HepG2 (cell line): ENCODE data around the gene MITF. TPM values are rescaled to one million over a fixed set of nuclear protein-coding genes. Genes with fewer than 3 reads are reported as not detected.

Source experiments
- ATAC-seq: fragments of 200-7000 bp; cut with Tn5 transposase; 3 replicates; pipeline ENCODE4 v1.9.1; 2020; ENCODE audit warnings: mild to moderate bottlenecking, moderate library complexity
- BruUV-seq: library from RNA; stranded (reverse); fragments of 400-500 nt; replicated peaks from 2 replicates; lab custom pipeline; 2021; lab: Mats Ljungman, UMichigan
- CTCF ChIA-PET: fragments of 300-600 bp; formaldehyde crosslinking; extraction: SDS; loops from one replicate; lab custom pipeline; 2021; ENCODE audit warnings: low total read pairs, inconsistent platforms, low intra/inter-chr PET ratio; lab: Yijun Ruan, JAX
- POLR2A ChIA-PET: fragments of 350-600 bp; sonication (Branson Sonifier 250); formaldehyde crosslinking; loops from one replicate; lab custom pipeline; 2020; ENCODE audit warnings: antibody characterized with exemption, inconsistent platforms; lab: Yijun Ruan, JAX
- DNase-seq: peaks from one replicate; pipeline ENCODE4 v3.0.0-alpha.2; 2015; ENCODE audit warnings: low spot score
- FAIRE-seq: peaks from 3 replicates; lab custom pipeline; 2011; peaks lifted over from hg19 to GRCh38; lab: Jason Lieb, UNC
- H2AFZ ChIP-seq: one replicate; pipeline ENCODE4 v1.6.1; 2011; ENCODE audit warnings: low read length, inconsistent platforms
- H3K27ac ChIP-seq: fragments of 300-600 bp; 3 replicates; pipeline ENCODE4 v1.8.0; 2011; ENCODE audit warnings: mixed run types, mild to moderate bottlenecking, mixed read lengths, low read length, inconsistent platforms; ENCODE audit not compliant: insufficient read depth; ENCODE audit errors: extremely low read length
- H3K27me3 ChIP-seq, 2 experiments: fragments of 200-600 bp in 1 of 2; 2 replicates in 1 of 2; 3 replicates in 1 of 2; pipeline versions ENCODE4 v1.6.0 to v1.8.0; 2011; ENCODE audit warnings: low read length in 2 of 2, mild to moderate bottlenecking in 2 of 2, moderate library complexity in 2 of 2, inconsistent platforms in 1 of 2; ENCODE audit not compliant: insufficient read depth in 2 of 2, control insufficient read depth in 1 of 2
- H3K36me3 ChIP-seq, 2 experiments: fragments of 200-600 bp in 1 of 2; replicated peaks in 1 of 2; 2 replicates in 1 of 2; 3 replicates in 1 of 2; pipeline versions ENCODE4 v1.5.1 to v1.8.0; 2011; ENCODE audit warnings: low read length in 2 of 2, inconsistent platforms in 1 of 2; ENCODE audit not compliant: insufficient read depth in 2 of 2, control insufficient read depth in 1 of 2
- H3K4me1 ChIP-seq: 2 replicates; pipeline ENCODE4 v1.5.1; 2012; ENCODE audit warnings: low read length, inconsistent platforms; ENCODE audit not compliant: insufficient read depth
- H3K4me2 ChIP-seq: 2 replicates; pipeline ENCODE4 v1.6.0; 2011; ENCODE audit warnings: low read depth, low read length, inconsistent platforms
- H3K4me3 ChIP-seq, 3 experiments: fragments of 200-600 bp in 1 of 3; sonication (generic), shearing (Covaris generic) in 1 of 3; replicated peaks in 1 of 3; 2 replicates each; pipeline ENCODE4 v1.5.1; 2011 to 2016; ENCODE audit warnings: low read length in 3 of 3, inconsistent platforms in 2 of 3, low read depth in 2 of 3, mild to moderate bottlenecking in 2 of 3, control low read depth in 1 of 3, mixed read lengths in 1 of 3; ENCODE audit not compliant: insufficient read depth in 1 of 3
- H3K79me2 ChIP-seq: one replicate; pipeline ENCODE4 v1.6.1; 2011; ENCODE audit warnings: low read length, inconsistent platforms; ENCODE audit not compliant: insufficient read depth
- H3K9ac ChIP-seq: 2 replicates; pipeline ENCODE4 v1.6.0; 2011; ENCODE audit warnings: mild to moderate bottlenecking, low read depth, low read length, inconsistent platforms; ENCODE audit not compliant: insufficient read depth
- H3K9me3 ChIP-seq: 2 replicates; pipeline ENCODE4 v1.5.1; 2012; ENCODE audit warnings: mild to moderate bottlenecking, low read length
- H4K20me1 ChIP-seq: 2 replicates; pipeline ENCODE4 v1.6.0; 2011; ENCODE audit warnings: inconsistent platforms, mild to moderate bottlenecking, low read length, moderate library complexity; ENCODE audit not compliant: insufficient read depth
- CEBPB ChIP-seq: IDR thresholded peaks from 2 replicates; pipeline ENCODE4 v1.6.1; 2011; ENCODE audit warnings: low read depth, low read length, improper control_type of control experiment, borderline replicate concordance
- CENPBD1 ChIP-seq: sonication (generic); formaldehyde crosslinking; IDR thresholded peaks from 2 replicates; pipeline ENCODE4 v1.8.0; 2022; ENCODE audit warnings: missing genetic modification reagents, low read depth, mild to moderate bottlenecking, borderline replicate concordance
- SNAPC5 ChIP-seq: sonication (generic); formaldehyde crosslinking; IDR thresholded peaks from 2 replicates; pipeline ENCODE4 v1.8.1; 2023; ENCODE audit warnings: mild to moderate bottlenecking, missing genetic modification reagents, borderline replicate concordance
- WGBS: methylation state at CpG from one replicate; pipeline ENCODE4 v1.1.6; 2017; ENCODE audit warnings: low lambda C conversion rate; 5-methylcytosine and 5-hydroxymethylcytosine counted together
- in situ Hi-C: cut with HindIII; loops from 2 replicates; pipeline ENCODE4 v1.10.0; 2017; ENCODE audit warnings: low pct_unique_long_range_greater_than_20kb; ENCODE audit not compliant: extremely low pct_ligation_motif_present
- intact Hi-C: fragments of 100-400 bp; cut with micrococcal nuclease; formaldehyde crosslinking; loops from one replicate; pipeline ENCODE4 v1.10.0; 2022; ENCODE audit not compliant: unreplicated experiment
- polyA plus RNA-seq, 8 experiments: library from polyadenylated mRNA; depleted of rRNA in 3 of 8; stranded (reverse) in 7 of 8; unstranded in 1 of 8; fragments of >200 nt; fragmentation: Illumina TruSeq in 4 of 8; extraction: Trizol in 4 of 8; gene quantifications; 2 replicates each; pipeline versions ENCODE4 v1.2.1 to v1.2.3, GENCODE V29; 2011 to 2016; ENCODE audit warnings: low read depth in 4 of 8, missing spikeins in 1 of 8, mixed read lengths in 1 of 8; ENCODE audit not compliant: insufficient read depth in 1 of 8
- total RNA-seq, 5 experiments: library from RNA; depleted of rRNA; stranded (reverse); fragments of >200 nt; fragmentation: Illumina TruSeq; extraction: Trizol; gene quantifications; 2 replicates each; pipeline ENCODE4 v1.2.3, GENCODE V29; 2016; ENCODE audit warnings: low read depth in 1 of 5

MITF gene
- total and polyA plus RNA-seq, 2 of the 13 experiments (the other 11 are each of a cell fraction or from before 2014, with no cell fraction given), result 0.12 to 0.38 TPM

- no peak overlapping the region for H2AFZ ChIP-seq
- BruUV-seq, result no TSS peak
- intact Hi-C loops (no loop called here), in situ Hi-C loops (no loop called here)
- no peak for DNase-seq
- WGBS, result 2% methylated on average over 3 of the region's 3 CpGs
- H3K4me3 ChIP-seq, result no peak overlapping the region
- no peaks in the 10 kb centered on the region for H3K36me3 ChIP-seq
- ChIA-PET CTCF (no interaction called here), POLR2A (no interaction called here)
- no peaks in the 10 kb centered on the region for H3K27me3 ChIP-seq
- no peak for TF ChIP-seq SNAPC5 (CRISPR knock-in tag)
- no peak for ATAC-seq
- H3K4me1 ChIP-seq, result no peaks in the 10 kb centered on the region
- no peak overlapping the region for H3K9ac ChIP-seq
- FAIRE-seq, result no peak
- no peak overlapping the region for H3K4me2 ChIP-seq
- no peaks in the 10 kb centered on the region for H3K9me3 ChIP-seq
- H4K20me1 ChIP-seq, result no peaks in the 10 kb centered on the region
- H3K79me2 ChIP-seq, result no peaks in the 10 kb centered on the region
- no peak overlapping the region for H3K27ac ChIP-seq
These were observed 48.3 kb downstream of the MITF start for GRCh38 chr3:69787436-69788168.

- no peak overlapping the region for H2AFZ ChIP-seq
- H3K9me3 ChIP-seq, result no peaks in the 10 kb centered on the region
- ATAC-seq (no peak), DNase-seq (no peak), FAIRE-seq (no peak)
- no peak overlapping the region for H3K4me3 ChIP-seq
- H3K9ac ChIP-seq, result no peak overlapping the region
- POLR2A ChIA-PET, result no interaction called here
- no peak for TF ChIP-seq CENPBD1 (CRISPR knock-in tag)
- peak; percentile 29; the same call in 1 of the 2 replicates for TF ChIP-seq CEBPB
- CTCF ChIA-PET, result no interaction called here
- no peaks in the 10 kb centered on the region for H3K36me3 ChIP-seq
- intact Hi-C loops (loop anchor here (10.0 kb wide), 1 partner anchor 296 kb away; no protein-coding TSS in a partner anchor), in situ Hi-C loops (no loop called here)
- H3K4me2 ChIP-seq, result no peak overlapping the region
- H3K27ac ChIP-seq, result no peak overlapping the region
- H3K79me2 ChIP-seq, result no peaks in the 10 kb centered on the region
- H3K4me1 ChIP-seq, result no peaks in the 10 kb centered on the region
- BruUV-seq, result no TSS peak
- no peaks in the 10 kb centered on the region for H3K27me3 ChIP-seq
- H4K20me1 ChIP-seq, result no peaks in the 10 kb centered on the region
- 4% methylated on average over 6 of the region's 6 CpGs for WGBS
These were observed 51.8 kb downstream of the MITF start for GRCh38 chr3:69791106-69791505.
